Glutamatergic neuron (in vitro differentiated cells): ENCODE results near the gene NR1D2. TPM values are rescaled to one million over a fixed set of nuclear protein-coding genes. Genes with fewer than 3 reads are reported as not detected.

Source experiments
- DNase-seq: peaks from one replicate; pipeline ENCODE4 v3.0.0; 2022
- H3K27ac Mint-ChIP-seq: one replicate; pipeline ENCODE4 v1.8.0; 2020; ENCODE audit warnings: mild to moderate bottlenecking, mixed read lengths, inconsistent platforms; ENCODE audit not compliant: unreplicated experiment
- H3K27me3 Mint-ChIP-seq: one replicate; pipeline ENCODE4 v1.8.0; 2020; ENCODE audit warnings: mild to moderate bottlenecking, moderate library complexity, mixed read lengths, inconsistent platforms; ENCODE audit not compliant: unreplicated experiment
- H3K36me3 Mint-ChIP-seq: one replicate; pipeline ENCODE4 v1.8.0; 2020; ENCODE audit warnings: mild to moderate bottlenecking, mixed read lengths, inconsistent platforms; ENCODE audit not compliant: unreplicated experiment
- H3K4me1 Mint-ChIP-seq: one replicate; pipeline ENCODE4 v1.8.0; 2020; ENCODE audit warnings: mild to moderate bottlenecking, low read depth, mixed read lengths, inconsistent platforms; ENCODE audit not compliant: unreplicated experiment
- H3K4me3 Mint-ChIP-seq: one replicate; pipeline ENCODE4 v1.8.0; 2020; ENCODE audit warnings: mild to moderate bottlenecking, mixed read lengths, inconsistent platforms; ENCODE audit not compliant: unreplicated experiment
- H3K9me3 Mint-ChIP-seq: one replicate; pipeline ENCODE4 v1.8.0; 2020; ENCODE audit warnings: mild to moderate bottlenecking, moderate library complexity, mixed read lengths, inconsistent platforms; ENCODE audit not compliant: unreplicated experiment
- total RNA-seq: library from RNA; stranded (reverse); fragmentation: NEBNext Ultra II Directional; extraction: Animal tissue kit (Norgen Biotek cat#: 25700); gene quantifications from one replicate; pipeline ENCODE4 v1.2.1, GENCODE V29; 2021; ENCODE audit not compliant: unreplicated experiment
- TF ChIP-seq, protein P1 (sequence below): fragments of 200-600 bp; sonication (generic); IDR thresholded peaks from one replicate; pipeline ENCODE4 v1.5.0; 2021; ENCODE audit not compliant: partially characterized antibody, unreplicated experiment

Gene NR1D2
- total RNA-seq, 1 donor from 2014 or later: 10.1 TPM

DNA sequence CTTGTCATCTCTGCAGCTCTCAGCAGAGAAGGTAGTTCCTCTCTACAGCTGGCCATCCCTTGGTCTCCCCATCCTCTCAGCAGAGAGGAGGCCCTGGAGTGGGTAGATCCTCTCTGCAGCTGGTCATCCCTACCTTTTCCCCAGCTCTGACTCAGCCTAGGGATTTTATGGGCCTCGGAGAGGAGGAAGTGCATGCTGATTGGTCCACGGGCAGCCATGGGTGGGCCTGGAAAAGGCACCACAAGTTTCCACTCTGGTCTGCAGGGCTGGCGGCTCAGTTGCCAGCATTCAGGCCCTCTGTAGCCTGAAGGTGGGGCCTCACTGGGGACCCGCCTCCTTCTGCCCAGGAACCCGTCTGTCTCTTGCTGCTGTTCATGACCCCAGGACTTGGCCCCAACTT, 36.9 kb downstream of the NR1D2 start:
- H3K27me3 Mint-ChIP-seq: no peaks in the 10 kb centered on the region
- H3K4me1 Mint-ChIP-seq: peaks cover 10% of the 10 kb centered on the region
- no peak overlapping the region for H3K4me3 Mint-ChIP-seq
- peak; percentile 23 for DNase-seq
- H3K27ac Mint-ChIP-seq: peak overlapping the region; percentile 90
- TF ChIP-seq, protein P1, sequence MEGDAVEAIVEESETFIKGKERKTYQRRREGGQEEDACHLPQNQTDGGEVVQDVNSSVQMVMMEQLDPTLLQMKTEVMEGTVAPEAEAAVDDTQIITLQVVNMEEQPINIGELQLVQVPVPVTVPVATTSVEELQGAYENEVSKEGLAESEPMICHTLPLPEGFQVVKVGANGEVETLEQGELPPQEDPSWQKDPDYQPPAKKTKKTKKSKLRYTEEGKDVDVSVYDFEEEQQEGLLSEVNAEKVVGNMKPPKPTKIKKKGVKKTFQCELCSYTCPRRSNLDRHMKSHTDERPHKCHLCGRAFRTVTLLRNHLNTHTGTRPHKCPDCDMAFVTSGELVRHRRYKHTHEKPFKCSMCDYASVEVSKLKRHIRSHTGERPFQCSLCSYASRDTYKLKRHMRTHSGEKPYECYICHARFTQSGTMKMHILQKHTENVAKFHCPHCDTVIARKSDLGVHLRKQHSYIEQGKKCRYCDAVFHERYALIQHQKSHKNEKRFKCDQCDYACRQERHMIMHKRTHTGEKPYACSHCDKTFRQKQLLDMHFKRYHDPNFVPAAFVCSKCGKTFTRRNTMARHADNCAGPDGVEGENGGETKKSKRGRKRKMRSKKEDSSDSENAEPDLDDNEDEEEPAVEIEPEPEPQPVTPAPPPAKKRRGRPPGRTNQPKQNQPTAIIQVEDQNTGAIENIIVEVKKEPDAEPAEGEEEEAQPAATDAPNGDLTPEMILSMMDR: no peak
- H3K36me3 Mint-ChIP-seq: no peaks in the 10 kb centered on the region
- H3K9me3 Mint-ChIP-seq: no peaks in the 10 kb centered on the region

DNA sequence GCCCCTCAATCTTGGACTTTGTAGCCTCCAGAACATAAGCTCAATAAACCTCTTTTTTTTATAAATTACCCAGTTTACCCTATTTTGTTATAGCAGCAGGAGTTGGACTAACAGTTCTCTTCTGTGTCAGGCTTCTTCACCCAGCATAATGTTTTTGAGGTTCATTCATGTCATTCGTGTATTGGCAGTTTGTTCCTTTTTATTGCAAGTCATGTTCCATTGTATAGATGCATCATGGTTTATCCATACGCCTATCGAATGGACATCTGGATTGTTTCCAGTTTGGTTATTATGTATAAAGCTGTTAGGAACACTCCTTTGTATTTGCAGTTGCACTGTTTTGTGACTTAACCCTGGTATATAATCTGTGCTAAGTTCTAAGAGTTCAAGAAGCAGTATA, 39.8 kb downstream of the NR1D2 start:
- H3K4me3 Mint-ChIP-seq: no peak overlapping the region
- H3K9me3 Mint-ChIP-seq: peaks cover 3% of the 10 kb centered on the region
- H3K27me3 Mint-ChIP-seq: no peaks in the 10 kb centered on the region
- H3K4me1 Mint-ChIP-seq: peaks cover 10% of the 10 kb centered on the region
- no peak for DNase-seq
- TF ChIP-seq, protein P1: no peak
- H3K36me3 Mint-ChIP-seq: no peaks in the 10 kb centered on the region
- H3K27ac Mint-ChIP-seq: no peak overlapping the region

DNA sequence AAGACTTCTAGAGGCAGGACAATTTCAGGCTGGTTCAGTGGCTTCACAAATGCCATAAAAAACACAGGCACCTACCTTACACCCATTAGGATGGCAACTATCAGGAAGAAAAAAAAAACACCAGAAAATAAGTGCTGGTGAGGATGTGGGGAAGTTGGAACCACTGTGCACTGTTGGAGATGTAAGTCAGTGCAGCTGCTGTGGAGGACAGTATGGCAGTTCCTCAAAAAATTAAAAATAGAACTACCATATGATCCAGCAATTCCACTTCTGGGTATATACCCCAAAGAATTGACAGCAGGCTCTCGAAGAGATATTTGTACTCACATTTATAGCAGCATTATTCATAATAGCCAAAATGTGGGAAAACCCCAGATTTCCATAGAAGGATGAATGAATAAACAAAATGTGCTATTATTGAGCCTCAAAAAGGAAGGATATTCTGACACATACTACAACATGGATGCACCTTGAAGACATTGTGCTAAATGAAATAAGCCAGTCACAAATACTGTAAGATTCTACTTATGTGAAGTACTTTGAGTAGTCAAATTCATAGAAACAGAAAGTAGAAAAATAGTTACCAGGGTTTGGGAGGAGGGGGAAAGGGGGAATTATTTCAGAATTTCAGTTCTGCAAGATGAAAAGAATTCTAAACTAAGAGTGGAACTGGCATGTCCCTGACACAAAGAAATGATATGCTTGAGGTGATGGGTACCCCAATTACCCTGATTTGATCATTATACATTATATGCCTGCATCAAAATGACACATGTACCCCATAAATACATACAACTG, 40.9 kb downstream of the NR1D2 start:
- Mint-ChIP-seq H3K27ac (no peak overlapping the region), H3K36me3 (no peaks in the 10 kb centered on the region), H3K9me3 (peaks cover 3% of the 10 kb centered on the region), H3K4me3 (no peak overlapping the region), H3K27me3 (no peaks in the 10 kb centered on the region), H3K4me1 (peaks cover 12% of the 10 kb centered on the region)
- no peak for DNase-seq
- TF ChIP-seq, protein P1: no peak

DNA sequence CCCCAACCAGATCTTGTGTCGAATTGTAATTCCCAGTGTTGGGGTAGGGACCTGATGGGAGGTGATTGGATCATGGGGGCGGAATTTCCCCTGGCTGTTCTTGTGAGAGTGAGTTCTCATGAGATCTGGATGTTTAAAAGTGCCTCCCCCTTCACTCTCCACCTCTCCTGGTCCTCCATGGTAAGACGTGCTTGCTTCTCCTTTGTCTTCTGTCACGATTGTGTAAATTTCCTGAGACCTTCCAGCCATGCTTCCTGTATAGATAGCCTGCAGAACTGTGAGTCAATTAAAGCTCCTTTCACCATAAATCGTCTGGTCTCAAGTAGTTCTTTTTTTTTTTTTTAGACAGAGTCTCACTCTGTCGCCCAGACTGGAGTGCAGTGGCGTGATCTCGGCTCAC, 42.3 kb downstream of the NR1D2 start:
- no peaks in the 10 kb centered on the region for H3K36me3 Mint-ChIP-seq
- TF ChIP-seq, protein P1: no peak
- H3K27me3 Mint-ChIP-seq: no peaks in the 10 kb centered on the region
- H3K9me3 Mint-ChIP-seq: peaks cover 3% of the 10 kb centered on the region
- no peak overlapping the region for H3K4me3 Mint-ChIP-seq
- H3K4me1 Mint-ChIP-seq: peaks cover 15% of the 10 kb centered on the region
- no peak overlapping the region for H3K27ac Mint-ChIP-seq
- no peak for DNase-seq

DNA sequence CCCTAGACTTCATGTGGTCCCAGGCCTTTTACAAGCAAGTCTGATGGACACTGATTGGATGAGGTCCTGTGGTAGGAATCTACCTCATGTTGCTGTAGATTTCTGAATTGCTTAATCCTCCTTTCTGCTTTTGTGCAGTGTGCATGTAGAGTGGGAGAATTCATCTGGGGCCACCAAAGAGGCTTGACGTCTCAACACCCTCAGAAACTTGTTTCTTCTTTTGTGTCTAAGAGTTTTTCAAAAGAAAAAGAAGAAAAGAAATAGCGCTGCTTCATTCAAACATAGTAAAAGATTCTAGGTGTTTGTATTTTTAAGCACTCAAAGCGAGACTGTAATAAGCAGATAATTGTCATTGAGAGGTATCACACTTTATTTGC, 46.2 kb downstream of the NR1D2 start:
- Mint-ChIP-seq H3K4me3 (no peak overlapping the region), H3K27ac (no peak overlapping the region), H3K27me3 (no peaks in the 10 kb centered on the region), H3K36me3 (no peaks in the 10 kb centered on the region), H3K4me1 (peaks cover 11% of the 10 kb centered on the region), H3K9me3 (peaks cover 3% of the 10 kb centered on the region)
- no peak for DNase-seq
- TF ChIP-seq, protein P1: no peak
